Ishikawa (cell line): ENCODE data around the gene CLDND2.

Experiments used
- EP300 ChIP-seq: IDR thresholded peaks from 2 replicates; pipeline ENCODE4 v1.6.1; 2012; ENCODE audit warnings: borderline replicate concordance
- TAF1 ChIP-seq: IDR thresholded peaks from 2 replicates; pipeline ENCODE4 v1.6.1; 2012; ENCODE audit warnings: low read depth, mild to moderate bottlenecking
- TF ChIP-seq, protein P1 (sequence below): IDR thresholded peaks from 2 replicates; pipeline ENCODE4 v1.6.1; 2012
- TF ChIP-seq, protein P2 (sequence below): IDR thresholded peaks from 2 replicates; pipeline ENCODE4 v1.6.1; 2012; ENCODE audit warnings: low read depth, mild to moderate bottlenecking

DNA sequence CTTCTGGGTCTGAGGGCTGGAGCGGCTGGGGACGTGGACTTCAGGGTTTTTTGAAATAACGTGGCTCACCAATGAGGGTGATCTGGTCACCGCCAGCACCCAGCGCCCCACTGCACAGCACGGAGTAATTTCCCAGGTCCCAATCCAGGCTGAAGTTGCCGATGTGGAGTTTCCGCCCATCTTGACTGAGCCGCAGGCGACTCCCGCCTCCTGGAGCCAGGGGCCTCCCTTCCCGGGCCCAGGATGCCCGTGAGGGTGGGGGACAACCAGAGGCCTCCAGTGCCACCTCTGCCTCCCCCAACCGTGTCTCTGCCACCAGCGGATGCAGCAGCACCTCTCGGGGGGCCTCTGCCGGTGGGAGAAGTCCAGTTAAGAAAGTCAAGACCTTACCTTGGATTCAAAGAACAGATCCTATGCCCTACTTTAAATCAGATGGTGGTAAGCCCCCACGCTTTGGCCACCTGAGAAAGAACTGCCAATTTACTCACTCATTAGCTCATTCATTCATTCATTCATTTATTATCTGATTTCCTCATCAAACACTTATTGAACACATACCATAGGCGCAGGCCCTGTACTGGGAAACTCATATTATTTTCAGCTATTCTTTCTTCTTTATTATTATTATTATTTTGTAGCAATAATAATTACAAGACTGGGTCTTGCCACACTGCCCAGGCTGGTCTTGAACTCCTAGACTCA, 30.8 kb downstream of the CLDND2 start:
- TF ChIP-seq, protein P1, sequence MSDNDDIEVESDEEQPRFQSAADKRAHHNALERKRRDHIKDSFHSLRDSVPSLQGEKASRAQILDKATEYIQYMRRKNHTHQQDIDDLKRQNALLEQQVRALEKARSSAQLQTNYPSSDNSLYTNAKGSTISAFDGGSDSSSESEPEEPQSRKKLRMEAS, result no peak
- TF ChIP-seq EP300 (no peak), TAF1 (no peak)
- TF ChIP-seq, protein P2, sequence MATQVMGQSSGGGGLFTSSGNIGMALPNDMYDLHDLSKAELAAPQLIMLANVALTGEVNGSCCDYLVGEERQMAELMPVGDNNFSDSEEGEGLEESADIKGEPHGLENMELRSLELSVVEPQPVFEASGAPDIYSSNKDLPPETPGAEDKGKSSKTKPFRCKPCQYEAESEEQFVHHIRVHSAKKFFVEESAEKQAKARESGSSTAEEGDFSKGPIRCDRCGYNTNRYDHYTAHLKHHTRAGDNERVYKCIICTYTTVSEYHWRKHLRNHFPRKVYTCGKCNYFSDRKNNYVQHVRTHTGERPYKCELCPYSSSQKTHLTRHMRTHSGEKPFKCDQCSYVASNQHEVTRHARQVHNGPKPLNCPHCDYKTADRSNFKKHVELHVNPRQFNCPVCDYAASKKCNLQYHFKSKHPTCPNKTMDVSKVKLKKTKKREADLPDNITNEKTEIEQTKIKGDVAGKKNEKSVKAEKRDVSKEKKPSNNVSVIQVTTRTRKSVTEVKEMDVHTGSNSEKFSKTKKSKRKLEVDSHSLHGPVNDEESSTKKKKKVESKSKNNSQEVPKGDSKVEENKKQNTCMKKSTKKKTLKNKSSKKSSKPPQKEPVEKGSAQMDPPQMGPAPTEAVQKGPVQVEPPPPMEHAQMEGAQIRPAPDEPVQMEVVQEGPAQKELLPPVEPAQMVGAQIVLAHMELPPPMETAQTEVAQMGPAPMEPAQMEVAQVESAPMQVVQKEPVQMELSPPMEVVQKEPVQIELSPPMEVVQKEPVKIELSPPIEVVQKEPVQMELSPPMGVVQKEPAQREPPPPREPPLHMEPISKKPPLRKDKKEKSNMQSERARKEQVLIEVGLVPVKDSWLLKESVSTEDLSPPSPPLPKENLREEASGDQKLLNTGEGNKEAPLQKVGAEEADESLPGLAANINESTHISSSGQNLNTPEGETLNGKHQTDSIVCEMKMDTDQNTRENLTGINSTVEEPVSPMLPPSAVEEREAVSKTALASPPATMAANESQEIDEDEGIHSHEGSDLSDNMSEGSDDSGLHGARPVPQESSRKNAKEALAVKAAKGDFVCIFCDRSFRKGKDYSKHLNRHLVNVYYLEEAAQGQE, result no peak
